HG03565 (cell line): ENCODE results near the gene EPRS1.

Source experiments
- ATAC-seq: cut with Tn5 transposase; IDR thresholded peaks from one replicate; pipeline ENCODE4 v1.9.1; 2021; ENCODE audit warnings: mild to moderate bottlenecking, moderate library complexity; ENCODE audit not compliant: unreplicated experiment

EPRS1 gene

DNA sequence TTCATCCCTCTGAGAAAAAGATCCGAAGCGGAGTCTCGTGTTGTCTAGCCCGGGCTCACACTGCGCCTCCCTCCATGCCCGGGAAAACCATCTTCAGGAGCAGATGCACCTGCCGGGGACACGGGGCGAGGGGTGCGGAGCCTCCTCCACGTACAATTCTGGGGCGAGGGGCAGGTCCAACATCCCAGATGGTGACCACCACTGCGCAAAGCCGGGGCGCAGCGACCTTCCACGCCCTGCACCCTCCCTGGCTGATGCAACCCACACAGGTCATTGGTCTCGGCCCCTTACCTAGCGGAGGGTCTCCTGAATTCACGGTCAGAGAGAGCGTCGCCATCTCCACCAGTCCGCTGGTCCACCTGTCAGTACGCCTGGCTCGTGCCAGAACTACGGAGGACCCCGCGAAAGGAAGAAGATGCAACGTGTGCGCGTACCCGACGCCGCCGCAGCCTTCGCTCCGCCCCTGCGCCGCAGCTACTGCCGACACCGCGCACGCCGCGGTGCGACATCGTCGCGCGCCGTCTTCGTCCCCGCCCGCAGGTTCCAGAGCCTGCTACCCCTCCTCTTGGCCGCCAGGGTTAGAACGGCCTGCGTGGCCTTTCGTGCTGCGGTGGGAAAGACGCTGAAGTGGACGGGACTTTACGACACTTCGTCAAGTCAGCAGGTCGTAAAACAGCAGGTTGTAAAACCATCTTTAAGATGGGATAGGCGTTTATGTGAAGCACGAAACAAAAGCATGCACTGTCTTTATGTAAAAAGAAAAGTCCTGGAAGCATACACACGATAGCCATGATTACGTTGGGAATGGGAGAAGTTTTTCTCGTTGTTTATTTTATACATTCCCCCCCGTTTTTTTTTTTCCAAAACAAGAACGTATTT is at the start of gene EPRS1:
Gene EPRS1 (minus strand): TSS at position 454 of the 879 bp plus-strand sequence. CDS start 117 bp downstream, at position 337.
- ATAC-seq = peak; percentile 99

- ATAC-seq = peak; percentile 36
These were observed 48.0 kb upstream of the EPRS1 start, which contains the start of gene IARS2 for GRCh38 chr1:220094016-220094911. Gene IARS2 (plus strand): TSS chr1:220094132. CDS start chr1:220094217, 85 bp downstream.

DNA sequence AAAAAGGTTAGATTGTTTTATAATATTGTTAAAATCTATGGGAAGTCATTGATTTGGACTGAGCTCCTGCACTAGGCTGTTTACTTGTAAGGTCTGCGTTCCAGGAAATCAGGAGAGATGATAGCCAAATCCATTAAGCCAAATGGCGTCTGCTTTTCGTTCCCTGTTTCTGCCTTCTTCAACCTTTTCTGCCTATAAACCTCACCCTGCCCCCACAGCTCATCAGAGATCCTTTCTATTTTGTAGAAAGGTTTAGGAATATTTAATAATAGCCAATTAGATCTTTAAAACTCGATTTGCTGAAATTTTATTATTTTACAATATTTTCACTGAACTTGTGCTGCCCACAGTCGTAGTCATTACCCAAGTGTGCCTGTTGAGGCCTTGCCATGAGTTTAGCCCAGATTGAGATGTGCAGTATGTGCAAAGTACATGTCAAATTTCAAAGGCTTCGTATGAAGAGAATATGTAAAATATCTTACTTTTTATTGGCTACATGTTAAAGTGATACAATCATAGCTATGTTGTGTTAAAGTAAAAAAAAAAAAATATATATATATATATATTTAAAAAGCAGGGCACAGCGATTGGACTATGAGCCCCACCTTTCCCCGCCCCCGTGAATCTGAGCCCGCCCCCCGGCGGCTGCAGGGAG is 47.2 kb upstream of the EPRS1 start:
- peak; percentile 9 for ATAC-seq

DNA sequence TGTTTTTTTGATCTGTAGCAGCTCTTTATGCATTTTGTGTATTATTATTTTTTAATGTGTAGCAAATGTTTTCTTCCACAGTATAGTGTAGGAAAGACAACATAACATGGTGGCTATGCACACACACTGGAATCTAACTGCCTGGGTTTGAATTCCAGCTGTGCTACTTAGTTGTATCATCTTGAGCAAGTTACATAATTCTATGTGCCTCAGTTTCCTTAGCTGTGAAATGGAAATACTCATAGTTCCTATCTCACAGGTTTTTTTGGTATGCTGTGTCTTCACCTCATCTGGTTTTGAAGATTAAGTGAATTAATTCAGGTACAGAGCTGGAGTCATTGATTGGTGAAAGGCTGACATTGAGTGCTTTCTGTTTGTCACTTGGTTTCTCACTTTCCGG is 46.4 kb upstream of the EPRS1 start:
- ATAC-seq = no peak

GRCh38 chr1:220089650-220090556 is 43.6 kb upstream of the EPRS1 start, which contains the start of gene BPNT1:
Gene BPNT1 (minus strand): TSS chr1:220089788. CDS start chr1:220079846, 9,942 bp downstream.
- peak; percentile 60 for ATAC-seq

DNA sequence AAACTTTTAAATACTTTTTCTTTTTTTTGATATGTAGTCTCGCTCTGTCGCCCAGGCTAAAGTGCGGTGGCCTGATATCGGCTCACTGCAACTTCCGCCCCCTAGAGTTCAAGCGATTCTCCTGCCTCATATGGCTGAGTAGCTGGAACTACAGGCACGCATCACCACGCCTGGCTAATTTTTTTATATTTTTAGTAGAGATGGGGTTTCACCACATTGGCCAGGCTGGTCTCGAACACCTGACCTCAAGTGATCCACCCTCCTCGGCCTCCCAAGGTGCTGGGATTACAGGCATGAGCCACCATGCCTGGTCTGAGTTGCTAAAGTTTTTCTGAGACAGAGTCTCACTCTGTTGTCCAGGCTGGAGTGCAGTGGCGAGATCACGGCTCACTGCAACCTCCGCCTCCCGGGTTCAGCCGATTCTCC is 40.0 kb upstream of the EPRS1 start:
- peak; percentile 35 for ATAC-seq

DNA sequence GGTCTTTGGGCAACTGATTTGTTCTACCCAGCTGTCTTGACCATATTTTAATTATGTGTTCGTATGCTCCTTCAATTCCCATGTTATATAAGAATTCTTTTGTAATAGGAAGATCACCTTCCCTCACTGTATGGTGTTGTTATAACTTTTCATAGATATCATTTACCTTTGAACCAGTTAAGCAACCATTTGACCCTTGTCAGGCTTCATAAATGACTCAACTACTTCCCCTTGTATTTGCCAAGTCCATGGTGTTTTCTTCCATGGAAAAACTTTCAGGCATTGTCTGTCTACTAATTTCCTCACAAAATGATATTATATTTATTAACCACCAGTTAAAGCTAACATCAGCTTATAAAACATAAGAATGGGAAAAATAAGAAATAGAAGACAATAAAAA is 38.2 kb upstream of the EPRS1 start:
- no peak for ATAC-seq

DNA sequence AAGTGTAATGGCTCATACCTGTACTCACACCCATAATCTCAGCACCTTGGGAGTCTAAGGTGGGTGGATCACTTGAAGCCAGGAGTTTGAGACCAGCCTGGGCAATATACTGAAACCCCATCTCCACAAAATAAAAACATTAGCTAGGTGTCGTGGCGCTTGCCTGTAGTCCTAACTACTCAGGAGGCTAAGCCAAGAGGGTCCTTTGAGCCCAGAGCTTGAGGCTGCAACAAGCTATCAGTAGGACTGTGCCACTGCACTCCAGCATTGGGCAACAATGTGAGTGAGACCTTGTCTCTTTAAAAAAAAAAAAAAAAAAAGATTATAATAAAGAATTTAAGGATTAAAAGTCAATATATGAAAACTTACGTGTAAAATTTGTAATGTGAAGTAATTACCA is 31.6 kb upstream of the EPRS1 start:
- ATAC-seq = no peak

DNA sequence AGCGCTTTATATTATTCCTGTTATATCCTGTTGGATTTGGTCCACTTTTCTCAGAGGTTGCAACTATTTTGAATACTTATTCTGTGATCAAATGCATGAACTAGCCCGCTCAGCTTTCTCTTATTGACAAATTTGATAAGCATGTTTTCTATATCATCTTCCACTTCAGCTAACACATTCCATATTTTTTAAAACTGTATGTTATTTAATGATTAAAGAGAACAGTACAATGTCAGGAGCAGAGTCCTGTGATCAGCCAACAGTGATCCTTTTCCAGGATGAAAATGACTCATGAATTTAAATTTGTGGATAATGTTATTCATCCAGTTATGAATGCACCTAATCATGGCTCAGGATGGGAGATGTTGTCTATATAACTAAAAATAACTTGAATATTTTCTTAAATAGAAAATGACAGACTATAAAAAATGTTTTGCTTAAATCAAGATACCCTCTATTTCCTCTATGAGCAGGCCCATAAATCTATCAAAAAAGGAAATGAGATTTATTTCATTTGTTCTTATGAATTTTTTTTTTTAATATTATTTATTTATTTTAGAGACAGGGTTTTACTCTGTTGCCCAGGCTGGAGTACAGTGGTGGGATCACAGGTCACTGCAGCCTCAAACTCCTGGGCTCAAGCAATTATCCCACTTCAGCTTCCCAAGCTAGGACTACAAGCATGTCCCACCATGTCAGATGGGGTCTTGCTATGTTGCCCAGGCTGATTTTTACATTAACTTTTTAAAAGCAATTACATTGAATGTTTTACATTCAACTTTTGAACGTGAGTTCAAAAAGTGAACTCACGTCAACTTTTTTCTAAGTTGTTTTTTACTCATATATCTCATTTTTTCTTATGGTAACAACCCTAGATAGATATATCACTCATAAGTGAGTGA is 30.8 kb upstream of the EPRS1 start:
- ATAC-seq = no peak

GRCh38 chr1:220067269-220068204 is 21.2 kb upstream of the EPRS1 start:
- no peak for ATAC-seq

GRCh38 chr1:220062629-220063028 is 16.3 kb upstream of the EPRS1 start:
- ATAC-seq = no peak

- ATAC-seq = no peak
These were observed 14.6 kb upstream of the EPRS1 start for GRCh38 chr1:220060876-220061275.

DNA sequence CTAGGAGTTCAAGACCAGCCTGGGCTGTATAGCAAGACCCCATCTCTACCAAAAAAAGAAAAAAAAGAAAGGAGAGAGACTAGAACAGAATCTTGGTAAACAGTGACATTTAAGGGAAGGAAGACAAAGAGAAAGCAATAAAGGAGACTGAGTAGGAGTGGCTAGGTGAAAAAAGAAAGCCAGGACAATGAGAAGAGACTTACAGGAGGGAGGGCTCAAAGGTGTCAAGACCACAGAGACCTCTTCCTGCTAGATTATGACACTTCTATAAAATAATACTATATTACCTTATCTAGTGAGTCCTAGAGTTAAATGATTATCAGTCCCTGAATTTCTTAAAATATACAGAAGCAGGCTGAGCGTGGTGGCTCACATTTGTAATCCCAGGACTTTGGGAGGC is 10.1 kb upstream of the EPRS1 start:
- no peak for ATAC-seq

- no peak for ATAC-seq
These were observed 801 bp downstream of the EPRS1 start for GRCh38 chr1:220045356-220046051.

- no peak for ATAC-seq
These were observed 1.5 kb downstream of the EPRS1 start for GRCh38 chr1:220044678-220045355.

- ATAC-seq = no peak
These were observed 2.7 kb downstream of the EPRS1 start for GRCh38 chr1:220043646-220044045.
